HG03064 (cell line): ENCODE results near the gene TREML4.
A peak's percentile ranks its signal among the peaks of the same experiment; 100 is the strongest.

Source experiments
- ATAC-seq: cut with Tn5 transposase; IDR thresholded peaks from one replicate; pipeline ENCODE4 v1.9.1; 2021; ENCODE audit warnings: low read depth; ENCODE audit not compliant: unreplicated experiment

TREML4 gene

GRCh38 chr6:41247882-41248705 lies 19.9 kb downstream of the TREML4 start:
- no peak for ATAC-seq

GRCh38 chr6:41252401-41253169 lies 24.4 kb downstream of the TREML4 start:
- no peak for ATAC-seq

GRCh38 chr6:41255110-41255509 lies 27.0 kb downstream of the TREML4 start:
- no peak for ATAC-seq

GRCh38 chr6:41255638-41256246 lies 27.6 kb downstream of the TREML4 start:
- ATAC-seq, result no peak

- ATAC-seq, result peak; percentile 87
These were observed 28.2 kb downstream of the TREML4 start for GRCh38 chr6:41256383-41256782.

- no peak for ATAC-seq
These were observed 29.4 kb downstream of the TREML4 start for GRCh38 chr6:41257369-41258195.

- no peak for ATAC-seq
These were observed 30.0 kb downstream of the TREML4 start for GRCh38 chr6:41258196-41258493.

- ATAC-seq, result no peak
These were observed 34.3 kb downstream of the TREML4 start for GRCh38 chr6:41262401-41262800.

- ATAC-seq, result no peak
These were observed 35.1 kb downstream of the TREML4 start for GRCh38 chr6:41263267-41263666.

GRCh38 chr6:41266541-41266940 lies 38.4 kb downstream of the TREML4 start:
- no peak for ATAC-seq

GRCh38 chr6:41268478-41268877 lies 40.3 kb downstream of the TREML4 start:
- no peak for ATAC-seq

- no peak for ATAC-seq
These were observed 41.0 kb downstream of the TREML4 start for GRCh38 chr6:41269166-41269565.

GRCh38 chr6:41269716-41270115 lies 41.6 kb downstream of the TREML4 start:
- no peak for ATAC-seq

GRCh38 chr6:41271901-41272395 lies 43.8 kb downstream of the TREML4 start:
- ATAC-seq, result no peak

- ATAC-seq, result no peak
These were observed 44.6 kb downstream of the TREML4 start for GRCh38 chr6:41272591-41273240.

GRCh38 chr6:41273714-41274113 lies 45.6 kb downstream of the TREML4 start:
- ATAC-seq, result no peak

GRCh38 chr6:41274256-41274655 lies 46.1 kb downstream of the TREML4 start:
- ATAC-seq, result no peak

- no peak for ATAC-seq
These were observed 47.3 kb downstream of the TREML4 start for GRCh38 chr6:41275489-41275888.

GRCh38 chr6:41277605-41278004 lies 49.5 kb downstream of the TREML4 start:
- no peak for ATAC-seq
